ENCODE data around the gene GRM7. TPM values are rescaled to one million over a fixed set of nuclear protein-coding genes. Genes with fewer than 3 reads are reported as not detected.
"Not testable (repeated sequence)": the region's sequence is repeated elsewhere in the genome, so short reads cannot be mapped to it uniquely, and the experiment has no call there.

GRM7 gene
- total RNA-seq, 4 donors from 2014 or later, result 0.39 TPM; not detected in 3

GRCh38 chr3:6921876-6922275 lies 61.0 kb downstream of the GRM7 start:
- no peak overlapping the region for H3K27ac ChIP-seq (replicated peaks in 1 of 4)
- no peaks in the 10 kb centered on the region for H3K4me1 ChIP-seq
- 79% methylated on average over 8 of the region's 8 CpGs for WGBS
- no peak for DNase-seq (ENCODE audit: extremely low spot score)
- no peaks in the 10 kb centered on the region for H3K9me3 ChIP-seq
- no peak overlapping the region for H3K4me3 ChIP-seq
- intact Hi-C loops (cut with DNase I), result no loop called here
- no peaks in the 10 kb centered on the region for H3K36me3 ChIP-seq
- no peaks in the 10 kb centered on the region for H3K27me3 ChIP-seq
- TF ChIP-seq CTCF (IDR thresholded peaks at IDR 0.05) (no peak), POLR2AphosphoS5 (IDR thresholded peaks at IDR 0.05) (no peak), EP300 (IDR thresholded peaks at IDR 0.05) (no peak), POLR2A (IDR thresholded peaks at IDR 0.05; ENCODE audit: low read depth) (no peak)

- intact Hi-C loops (cut with DNase I), result no loop called here
- no peaks in the 10 kb centered on the region for H3K27me3 ChIP-seq
- H3K27ac ChIP-seq (replicated peaks in 1 of 4), result no peak overlapping the region
- no peak overlapping the region for H3K4me3 ChIP-seq
- H3K9me3 ChIP-seq, result no peaks in the 10 kb centered on the region
- DNase-seq (ENCODE audit: extremely low spot score), result no peak
- no peak for TF ChIP-seq EP300 (IDR thresholded peaks at IDR 0.05)
- TF ChIP-seq CTCF (IDR thresholded peaks at IDR 0.05), result no peak
- no peak for TF ChIP-seq POLR2A (IDR thresholded peaks at IDR 0.05; ENCODE audit: low read depth)
- WGBS, result 53% methylated on average over 2 of the region's 2 CpGs
- H3K4me1 ChIP-seq, result no peaks in the 10 kb centered on the region
- H3K36me3 ChIP-seq, result no peaks in the 10 kb centered on the region
These were observed 67.1 kb downstream of the GRM7 start for GRCh38 chr3:6928064-6928463.

GRCh38 chr3:6929918-6930317 lies 69.0 kb downstream of the GRM7 start:
- WGBS, result 75% methylated on average over 2 of the region's 2 CpGs
- intact Hi-C loops (cut with DNase I), result no loop called here
- no peaks in the 10 kb centered on the region for H3K27me3 ChIP-seq
- no peak for TF ChIP-seq POLR2AphosphoS5 (IDR thresholded peaks at IDR 0.05)
- TF ChIP-seq CTCF (IDR thresholded peaks at IDR 0.05), result no peak
- TF ChIP-seq EP300 (IDR thresholded peaks at IDR 0.05), result no peak
- TF ChIP-seq POLR2A (IDR thresholded peaks at IDR 0.05; ENCODE audit: low read depth), result no peak
- DNase-seq (ENCODE audit: extremely low spot score), result no peak
- no peaks in the 10 kb centered on the region for H3K4me1 ChIP-seq
- H3K9me3 ChIP-seq, result no peaks in the 10 kb centered on the region
- H3K4me3 ChIP-seq, result no peak overlapping the region
- no peak overlapping the region for H3K27ac ChIP-seq (replicated peaks in 1 of 4)
- no peaks in the 10 kb centered on the region for H3K36me3 ChIP-seq

- H3K9me3 ChIP-seq; H3K27me3 ChIP-seq; H3K27ac ChIP-seq (replicated peaks in 1 of 4); DNase-seq (ENCODE audit: extremely low spot score); intact Hi-C loops (cut with DNase I); H3K4me3 ChIP-seq; H3K4me1 ChIP-seq; H3K36me3 ChIP-seq: not testable (repeated sequence)
- 89% methylated on average over 2 of the region's 2 CpGs for WGBS
These were observed 74.5 kb downstream of the GRM7 start for GRCh38 chr3:6935418-6935817.

- H3K4me3 ChIP-seq, result no peak overlapping the region
- no peak overlapping the region for H3K27ac ChIP-seq (replicated peaks in 1 of 4)
- TF ChIP-seq EP300 (IDR thresholded peaks at IDR 0.05) (no peak), CTCF (IDR thresholded peaks at IDR 0.05) (no peak), POLR2AphosphoS5 (IDR thresholded peaks at IDR 0.05) (no peak), POLR2A (IDR thresholded peaks at IDR 0.05; ENCODE audit: low read depth) (no peak)
- no peaks in the 10 kb centered on the region for H3K9me3 ChIP-seq
- DNase-seq (ENCODE audit: extremely low spot score), result no peak
- no peaks in the 10 kb centered on the region for H3K27me3 ChIP-seq
- 90% methylated on average over 1 of the region's 2 CpGs for WGBS
- intact Hi-C loops (cut with DNase I), result no loop called here
- no peaks in the 10 kb centered on the region for H3K4me1 ChIP-seq
- no peaks in the 10 kb centered on the region for H3K36me3 ChIP-seq
These were observed 75.1 kb downstream of the GRM7 start for GRCh38 chr3:6935970-6936369.

All from esophagus muscularis mucosa (tissue), 4 donors.